EH (cell line): ENCODE measurements around the gene CORO6.
"Not testable (repeated sequence)": the region's sequence is repeated elsewhere in the genome, so short reads cannot be mapped to it uniquely, and the experiment has no call there.

Experiments used
- DNase-seq: peaks from one replicate; pipeline ENCODE4 v3.0.0-alpha.2; 2015; ENCODE audit warnings: low read depth

The CORO6 gene

GRCh38 chr17:29622337-29623282 lies at the start of gene CORO6:
Gene CORO6 (minus strand): TSS chr17:29622912. CDS start chr17:29621421, 1,491 bp downstream.
- DNase-seq = peak; percentile 67

- DNase-seq = no peak
These were observed 48.9 kb upstream of the CORO6 start for GRCh38 chr17:29671661-29672060.

GRCh38 chr17:29669266-29669665 lies 46.6 kb upstream of the CORO6 start:
- DNase-seq = no peak

- DNase-seq = no peak
These were observed 45.3 kb upstream of the CORO6 start for GRCh38 chr17:29667969-29668368.

GRCh38 chr17:29665481-29665810 lies 42.7 kb upstream of the CORO6 start:
- DNase-seq = no peak

GRCh38 chr17:29664743-29665480 lies 42.2 kb upstream of the CORO6 start:
- DNase-seq = peak; percentile 71

GRCh38 chr17:29663155-29663554 lies 40.4 kb upstream of the CORO6 start:
- DNase-seq = peak; percentile 56

- no peak for DNase-seq
These were observed 38.5 kb upstream of the CORO6 start for GRCh38 chr17:29661213-29661612.

- DNase-seq = no peak
These were observed 36.4 kb upstream of the CORO6 start for GRCh38 chr17:29659155-29659554.

GRCh38 chr17:29655323-29655722 lies 32.6 kb upstream of the CORO6 start:
- no peak for DNase-seq

- DNase-seq = no peak
These were observed 31.4 kb upstream of the CORO6 start for GRCh38 chr17:29653995-29654714.

GRCh38 chr17:29652976-29653375 lies 30.3 kb upstream of the CORO6 start:
- no peak for DNase-seq

- not testable (repeated sequence) for DNase-seq
These were observed 29.2 kb upstream of the CORO6 start for GRCh38 chr17:29651913-29652312.

- no peak for DNase-seq
These were observed 27.7 kb upstream of the CORO6 start for GRCh38 chr17:29650396-29650795.

GRCh38 chr17:29649359-29649758 lies 26.6 kb upstream of the CORO6 start:
- no peak for DNase-seq

GRCh38 chr17:29648005-29648404 lies 25.3 kb upstream of the CORO6 start:
- DNase-seq = no peak

GRCh38 chr17:29645515-29646051 lies 22.9 kb upstream of the CORO6 start:
- peak; percentile 83 for DNase-seq

- no peak for DNase-seq
These were observed 21.1 kb upstream of the CORO6 start for GRCh38 chr17:29643817-29644160.

- no peak for DNase-seq
These were observed 19.5 kb upstream of the CORO6 start for GRCh38 chr17:29642171-29642611.

- DNase-seq = no peak
These were observed 18.4 kb upstream of the CORO6 start for GRCh38 chr17:29640981-29641642.

- DNase-seq = peak; percentile 88
These were observed 17.7 kb upstream of the CORO6 start for GRCh38 chr17:29640413-29640812.

- DNase-seq = no peak
These were observed 11.2 kb upstream of the CORO6 start for GRCh38 chr17:29633886-29634285.
